ENCODE results near the gene DUSP2.

The DUSP2 gene

DNA sequence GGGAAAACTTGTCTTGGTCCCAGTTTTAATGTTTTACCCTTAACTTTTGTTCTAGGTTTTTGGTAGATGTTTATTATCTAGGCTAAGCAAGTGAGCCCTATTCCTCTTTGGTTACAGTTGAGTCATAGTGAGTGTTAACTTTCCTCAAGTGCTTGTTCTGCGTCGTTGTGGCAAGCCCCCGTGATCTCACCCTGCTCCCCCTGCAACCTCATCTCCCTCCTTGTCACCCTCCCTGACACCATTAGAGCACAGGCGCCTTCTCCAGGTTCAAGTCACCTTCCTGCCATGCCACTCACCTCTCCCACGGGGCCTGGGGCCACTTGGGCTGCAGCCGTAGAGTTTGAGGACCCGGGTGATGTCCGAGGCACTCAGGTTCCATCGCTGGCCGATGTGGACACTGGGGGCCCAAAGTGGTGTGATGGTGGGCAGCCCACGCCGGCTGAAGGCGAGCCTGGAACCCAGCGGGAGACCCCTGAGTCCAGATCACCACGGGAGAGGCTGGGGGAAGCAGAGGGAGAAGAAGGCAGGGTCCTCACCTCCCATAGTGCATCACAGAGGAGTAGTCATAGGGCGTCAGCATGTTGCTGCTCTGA lies 15.6 kb downstream of the DUSP2 start:
- TF ChIP-seq MYC (IDR thresholded peaks at IDR 0.05; ENCODE audit: low read depth, low read length) (no peak), POLR2A (IDR thresholded peaks at IDR 0.05; ENCODE audit: extremely low read depth, insufficient read length) (no peak)
- TF ChIP-seq, protein P1, sequence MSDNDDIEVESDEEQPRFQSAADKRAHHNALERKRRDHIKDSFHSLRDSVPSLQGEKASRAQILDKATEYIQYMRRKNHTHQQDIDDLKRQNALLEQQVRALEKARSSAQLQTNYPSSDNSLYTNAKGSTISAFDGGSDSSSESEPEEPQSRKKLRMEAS (IDR thresholded peaks at IDR 0.05; ENCODE audit: low read depth, low read length) = no peak
- TF ChIP-seq, protein P2, sequence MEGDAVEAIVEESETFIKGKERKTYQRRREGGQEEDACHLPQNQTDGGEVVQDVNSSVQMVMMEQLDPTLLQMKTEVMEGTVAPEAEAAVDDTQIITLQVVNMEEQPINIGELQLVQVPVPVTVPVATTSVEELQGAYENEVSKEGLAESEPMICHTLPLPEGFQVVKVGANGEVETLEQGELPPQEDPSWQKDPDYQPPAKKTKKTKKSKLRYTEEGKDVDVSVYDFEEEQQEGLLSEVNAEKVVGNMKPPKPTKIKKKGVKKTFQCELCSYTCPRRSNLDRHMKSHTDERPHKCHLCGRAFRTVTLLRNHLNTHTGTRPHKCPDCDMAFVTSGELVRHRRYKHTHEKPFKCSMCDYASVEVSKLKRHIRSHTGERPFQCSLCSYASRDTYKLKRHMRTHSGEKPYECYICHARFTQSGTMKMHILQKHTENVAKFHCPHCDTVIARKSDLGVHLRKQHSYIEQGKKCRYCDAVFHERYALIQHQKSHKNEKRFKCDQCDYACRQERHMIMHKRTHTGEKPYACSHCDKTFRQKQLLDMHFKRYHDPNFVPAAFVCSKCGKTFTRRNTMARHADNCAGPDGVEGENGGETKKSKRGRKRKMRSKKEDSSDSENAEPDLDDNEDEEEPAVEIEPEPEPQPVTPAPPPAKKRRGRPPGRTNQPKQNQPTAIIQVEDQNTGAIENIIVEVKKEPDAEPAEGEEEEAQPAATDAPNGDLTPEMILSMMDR (IDR thresholded peaks at IDR 0.05; ENCODE audit: low read depth, low read length) = no peak
- no peak for DNase-seq (ENCODE audit: low read depth)
- H3K4me3 ChIP-seq (ENCODE audit: low read depth, low read length) = no peak overlapping the region

DNA sequence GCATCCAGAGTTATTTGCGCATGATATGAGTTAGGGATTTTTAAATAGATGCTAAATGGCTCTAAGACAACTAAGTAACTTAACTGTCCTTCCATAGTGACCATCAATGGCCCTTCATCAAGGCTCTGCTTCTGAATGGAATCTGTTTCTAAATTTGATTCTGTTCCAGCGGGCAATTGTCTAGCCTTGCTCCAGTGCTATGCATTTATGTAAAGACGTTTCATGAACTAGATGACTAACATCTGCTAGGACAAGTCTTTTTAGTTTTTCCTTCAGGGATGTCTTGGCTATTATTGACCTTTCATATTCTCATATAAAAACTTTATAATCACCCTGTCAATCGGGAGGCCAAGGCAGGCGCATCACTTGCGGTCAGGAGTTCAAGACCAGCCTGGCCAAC lies 16.8 kb downstream of the DUSP2 start:
- TF ChIP-seq, protein P2 (IDR thresholded peaks at IDR 0.05; ENCODE audit: low read depth, low read length) = no peak
- TF ChIP-seq POLR2A (IDR thresholded peaks at IDR 0.05; ENCODE audit: extremely low read depth, insufficient read length) (no peak), MYC (IDR thresholded peaks at IDR 0.05; ENCODE audit: low read depth, low read length) (no peak)
- TF ChIP-seq, protein P1 (IDR thresholded peaks at IDR 0.05; ENCODE audit: low read depth, low read length) = no peak

DNA sequence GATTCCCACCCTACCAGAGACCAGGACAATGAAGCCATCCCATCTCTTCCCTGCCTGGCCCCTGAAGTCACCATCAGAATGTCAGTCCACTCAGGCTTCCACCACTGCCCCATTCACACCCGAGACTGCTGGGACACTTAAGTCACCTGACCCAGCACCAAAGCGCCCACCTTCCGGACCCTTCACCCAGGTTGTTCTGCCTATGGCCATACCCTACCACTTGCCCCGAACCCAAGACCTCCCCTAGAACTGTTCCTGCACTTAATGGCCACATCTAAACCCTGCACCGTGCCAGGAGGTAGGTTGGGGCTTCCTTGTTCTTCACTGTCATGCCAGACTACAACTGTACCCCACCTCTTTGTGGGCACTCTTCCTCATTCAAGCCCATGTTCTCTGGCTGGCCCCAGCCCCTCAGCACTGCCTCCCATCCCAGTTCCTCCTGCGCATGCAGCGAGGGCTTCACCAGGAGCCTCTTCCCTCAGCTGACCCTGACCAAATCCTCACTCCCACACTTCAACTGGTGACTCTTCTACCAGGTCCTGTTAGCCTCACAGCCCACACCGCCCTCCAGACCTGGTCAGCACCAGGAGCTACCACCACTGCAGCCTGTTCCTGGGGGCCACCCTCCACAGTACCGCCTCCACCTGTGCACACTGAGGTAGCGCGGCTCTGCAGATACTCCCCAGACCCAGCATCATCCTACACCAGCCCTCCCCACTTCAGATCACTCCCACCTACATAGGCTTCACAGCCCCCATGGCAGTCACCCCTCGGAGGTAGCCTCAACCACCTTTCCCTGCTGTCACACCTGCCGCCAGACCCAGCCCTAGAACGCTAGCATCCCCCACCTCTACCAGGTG lies 20.6 kb downstream of the DUSP2 start:
- TF ChIP-seq, protein P2 (IDR thresholded peaks at IDR 0.05; ENCODE audit: low read depth, low read length) = no peak
- TF ChIP-seq POLR2A (IDR thresholded peaks at IDR 0.05; ENCODE audit: extremely low read depth, insufficient read length) (no peak), MYC (IDR thresholded peaks at IDR 0.05; ENCODE audit: low read depth, low read length) (no peak)
- TF ChIP-seq, protein P1 (IDR thresholded peaks at IDR 0.05; ENCODE audit: low read depth, low read length) = no peak
- H3K4me3 ChIP-seq (ENCODE audit: low read depth, low read length) = no peak overlapping the region
- no peak for DNase-seq (ENCODE audit: low read depth)

More for the DNA sequence above, 16.8 kb downstream of the DUSP2 start:
- H3K4me3 ChIP-seq (ENCODE audit: low read depth, low read length) = no peak overlapping the region
- no peak for DNase-seq (ENCODE audit: low read depth)

DNA sequence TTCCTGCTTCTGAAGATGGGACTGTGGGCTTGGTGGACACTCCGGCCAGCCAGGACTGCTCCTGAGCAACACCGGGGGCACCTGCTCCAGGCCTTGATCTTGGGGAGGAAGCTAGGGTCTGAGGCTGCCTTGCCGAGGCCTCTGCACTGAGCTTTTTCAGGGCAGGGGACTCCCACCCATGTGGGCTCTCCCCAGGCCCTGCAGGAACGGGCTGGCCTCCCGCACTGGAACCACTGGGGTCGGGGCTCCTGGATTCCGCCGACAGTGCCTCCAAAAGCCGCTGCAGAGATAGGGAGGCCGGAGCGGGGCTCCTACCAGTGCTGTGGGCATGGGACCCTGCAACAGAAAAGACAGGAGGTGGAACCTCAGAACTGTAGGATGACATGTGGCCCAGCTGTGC lies 21.3 kb downstream of the DUSP2 start:
- no peak overlapping the region for H3K4me3 ChIP-seq (ENCODE audit: low read depth, low read length)
- no peak for DNase-seq (ENCODE audit: low read depth)
- TF ChIP-seq, protein P1 (IDR thresholded peaks at IDR 0.05; ENCODE audit: low read depth, low read length) = no peak
- TF ChIP-seq, protein P2 (IDR thresholded peaks at IDR 0.05; ENCODE audit: low read depth, low read length) = no peak
- TF ChIP-seq MYC (IDR thresholded peaks at IDR 0.05; ENCODE audit: low read depth, low read length) = no peak
- no peak for TF ChIP-seq POLR2A (IDR thresholded peaks at IDR 0.05; ENCODE audit: extremely low read depth, insufficient read length)

DNA sequence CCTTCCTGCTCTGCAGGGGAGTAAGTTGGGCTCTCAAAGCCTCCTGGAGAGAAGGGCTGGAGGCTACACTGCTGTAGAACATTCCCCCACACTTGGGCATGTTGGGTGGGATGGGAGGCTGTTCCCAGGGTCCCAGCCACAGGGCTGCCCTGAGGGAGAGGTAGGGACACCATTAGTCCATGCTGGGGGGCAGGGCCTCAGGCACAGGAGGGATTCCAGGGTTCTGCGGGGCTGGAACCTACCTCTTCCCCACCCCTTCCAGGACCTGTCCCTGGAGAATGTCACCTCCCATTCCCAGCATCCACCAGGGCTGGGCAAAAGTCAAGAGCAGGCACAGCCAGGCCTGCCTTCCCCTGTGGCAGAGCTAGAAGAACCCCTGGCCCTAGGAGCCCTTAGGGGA lies 21.9 kb downstream of the DUSP2 start:
- DNase-seq (ENCODE audit: low read depth) = no peak
- no peak for TF ChIP-seq POLR2A (IDR thresholded peaks at IDR 0.05; ENCODE audit: extremely low read depth, insufficient read length)
- TF ChIP-seq, protein P1 (IDR thresholded peaks at IDR 0.05; ENCODE audit: low read depth, low read length) = no peak
- no peak for TF ChIP-seq MYC (IDR thresholded peaks at IDR 0.05; ENCODE audit: low read depth, low read length)
- TF ChIP-seq, protein P2 (IDR thresholded peaks at IDR 0.05; ENCODE audit: low read depth, low read length) = no peak
- H3K4me3 ChIP-seq (ENCODE audit: low read depth, low read length) = no peak overlapping the region
